MCF 10A (cell line): ENCODE measurements around the gene TMEM94. TPM values are rescaled to one million over a fixed set of nuclear protein-coding genes. Genes with fewer than 3 reads are reported as not detected.

ENCODE experiments used
- BruUV-seq: library from RNA; stranded (reverse); fragments of 400-500 nt; replicated peaks from 2 replicates; lab custom pipeline; 2021; lab: Mats Ljungman, UMichigan
- CTCF ChIA-PET: fragments of 300-600 bp; sonication (Branson Sonifier 250); formaldehyde crosslinking; extraction: SDS; loops from one replicate; lab custom pipeline; 2021; ENCODE audit warnings: antibody characterized with exemption, inconsistent platforms; lab: Yijun Ruan, JAX
- POLR2A ChIA-PET: fragments of 300-600, 350-650 bp; sonication (Branson Sonifier 250); formaldehyde crosslinking; extraction: SDS; loops from one replicate; lab custom pipeline; 2020; ENCODE audit warnings: antibody characterized with exemption, inconsistent platforms; lab: Yijun Ruan, JAX
- DNase-seq: peaks from one replicate; pipeline ENCODE4 v3.0.0-alpha.2; 2018; ENCODE audit not compliant: unreplicated experiment
- H3K27ac Mint-ChIP-seq: one replicate; pipeline ENCODE4 v1.8.0; 2022; ENCODE audit warnings: mild to moderate bottlenecking, low read depth, mixed read lengths; ENCODE audit not compliant: unreplicated experiment
- H3K27me3 Mint-ChIP-seq: one replicate; pipeline ENCODE4 v1.8.0; 2022; ENCODE audit warnings: mixed read lengths; ENCODE audit not compliant: insufficient read depth, unreplicated experiment
- H3K36me3 Mint-ChIP-seq: one replicate; pipeline ENCODE4 v1.8.0; 2022; ENCODE audit warnings: mild to moderate bottlenecking, moderate library complexity, mixed read lengths; ENCODE audit not compliant: insufficient read depth, unreplicated experiment
- H3K4me1 Mint-ChIP-seq: one replicate; pipeline ENCODE4 v1.8.0; 2022; ENCODE audit warnings: mixed read lengths; ENCODE audit not compliant: insufficient read depth, unreplicated experiment
- H3K4me3 Mint-ChIP-seq: one replicate; pipeline ENCODE4 v1.8.0; 2022; ENCODE audit warnings: mild to moderate bottlenecking, moderate library complexity, mixed read lengths; ENCODE audit not compliant: unreplicated experiment
- H3K9me3 Mint-ChIP-seq: one replicate; pipeline ENCODE4 v1.8.0; 2022; ENCODE audit warnings: mixed read lengths; ENCODE audit not compliant: unreplicated experiment
- CTCF ChIP-seq: fragments of 200-600 bp; IDR thresholded peaks from one replicate; pipeline ENCODE4 v1.8.0; 2022; ENCODE audit warnings: antibody characterized with exemption, mild to moderate bottlenecking; ENCODE audit not compliant: unreplicated experiment
- intact Hi-C: fragments of 100-400 bp; cut with micrococcal nuclease; formaldehyde crosslinking; loops from 2 replicates; pipeline ENCODE4 v1.14.1; 2022
- total RNA-seq: library from RNA; stranded (reverse); gene quantifications from 2 replicates; pipeline ENCODE4 v1.2.3, GENCODE V29; 2022

The TMEM94 gene
- total RNA-seq, 1 experiment from 2014 or later = 42.8 TPM

- Mint-ChIP-seq H3K27ac (no peak overlapping the region), H3K4me3 (no peak overlapping the region), H3K36me3 (peaks cover 34% of the 10 kb centered on the region), H3K27me3 (no peaks in the 10 kb centered on the region), H3K4me1 (no peaks in the 10 kb centered on the region), H3K9me3 (no peaks in the 10 kb centered on the region)
- no peak for TF ChIP-seq CTCF
- intact Hi-C loops = no loop called here
- no TSS peak for BruUV-seq
- CTCF ChIA-PET = interaction anchor here (0.9 kb wide), 1 partner anchor 22 kb away, joined by 3 read pairs; the partner anchor contains the start of gene TSEN54
- DNase-seq = no peak
- POLR2A ChIA-PET = no interaction called here
These were observed 38.0 kb downstream of the TMEM94 start for GRCh38 chr17:75494326-75494877.

- Mint-ChIP-seq H3K27ac (no peak overlapping the region), H3K27me3 (no peaks in the 10 kb centered on the region), H3K9me3 (no peaks in the 10 kb centered on the region), H3K4me1 (no peaks in the 10 kb centered on the region), H3K36me3 (peaks cover 34% of the 10 kb centered on the region), H3K4me3 (no peak overlapping the region)
- DNase-seq = no peak
- TF ChIP-seq CTCF = no peak
- no TSS peak for BruUV-seq
- ChIA-PET POLR2A (no interaction called here), CTCF (no interaction called here)
- intact Hi-C loops = no loop called here
These were observed 39.6 kb downstream of the TMEM94 start for GRCh38 chr17:75496005-75496404.

GRCh38 chr17:75498039-75498725, 41.7 kb downstream of the TMEM94 start:
- Mint-ChIP-seq H3K4me1 (no peaks in the 10 kb centered on the region), H3K27ac (no peak overlapping the region), H3K9me3 (no peaks in the 10 kb centered on the region), H3K27me3 (no peaks in the 10 kb centered on the region), H3K4me3 (no peak overlapping the region), H3K36me3 (peaks cover 38% of the 10 kb centered on the region)
- no TSS peak for BruUV-seq
- ChIA-PET POLR2A (interaction anchor here (1.0 kb wide), 1 partner anchor 40 kb away, joined by 6 read pairs; no protein-coding TSS in a partner anchor), CTCF (no interaction called here)
- DNase-seq = no peak
- intact Hi-C loops = no loop called here
- no peak for TF ChIP-seq CTCF

- H3K4me1 Mint-ChIP-seq = no peaks in the 10 kb centered on the region
- BruUV-seq = TSS peak; percentile 21
- no peak overlapping the region for H3K27ac Mint-ChIP-seq
- POLR2A ChIA-PET = interaction anchor here (0.7 to 0.8 kb wide), 3 partner anchors 9 to 239 kb away, joined by 3 read pairs; no protein-coding TSS in a partner anchor
- CTCF ChIA-PET = interaction anchor here (0.5 kb wide), 1 partner anchor 13 kb away, joined by 4 read pairs; no protein-coding TSS in a partner anchor
- intact Hi-C loops = no loop called here
- no peak for TF ChIP-seq CTCF
- no peak for DNase-seq
- no peak overlapping the region for H3K4me3 Mint-ChIP-seq
- no peaks in the 10 kb centered on the region for H3K27me3 Mint-ChIP-seq
- no peaks in the 10 kb centered on the region for H3K9me3 Mint-ChIP-seq
- peaks cover 38% of the 10 kb centered on the region for H3K36me3 Mint-ChIP-seq
These were observed 42.3 kb downstream of the TMEM94 start for GRCh38 chr17:75498726-75499213.
